Mammary epithelial cell (primary cell): ENCODE measurements around the gene MSRB2.

ENCODE experiments used
- EZH2 ChIP-seq: IDR thresholded peaks from 2 replicates; pipeline ENCODE4 v1.6.1; 2012; ENCODE audit warnings: low read length, inconsistent platforms, borderline replicate concordance
- TF ChIP-seq, protein P1 (sequence below), 2 donors: IDR thresholded peaks in 1 of 2; conservative IDR thresholded peaks in 1 of 2; 2 replicates each; pipeline ENCODE4 v1.5.1; 2011 to 2012; ENCODE audit warnings: inconsistent platforms in 2 of 2, low read length in 2 of 2, mild to moderate bottlenecking in 2 of 2, control low read depth in 1 of 2, low read depth in 1 of 2; ENCODE audit not compliant: insufficient read depth in 1 of 2; ENCODE audit errors: extremely low read depth in 1 of 2

GRCh38 chr10:23100331-23101030 is 5.1 kb downstream of the MSRB2 start:
- TF ChIP-seq, protein P1, sequence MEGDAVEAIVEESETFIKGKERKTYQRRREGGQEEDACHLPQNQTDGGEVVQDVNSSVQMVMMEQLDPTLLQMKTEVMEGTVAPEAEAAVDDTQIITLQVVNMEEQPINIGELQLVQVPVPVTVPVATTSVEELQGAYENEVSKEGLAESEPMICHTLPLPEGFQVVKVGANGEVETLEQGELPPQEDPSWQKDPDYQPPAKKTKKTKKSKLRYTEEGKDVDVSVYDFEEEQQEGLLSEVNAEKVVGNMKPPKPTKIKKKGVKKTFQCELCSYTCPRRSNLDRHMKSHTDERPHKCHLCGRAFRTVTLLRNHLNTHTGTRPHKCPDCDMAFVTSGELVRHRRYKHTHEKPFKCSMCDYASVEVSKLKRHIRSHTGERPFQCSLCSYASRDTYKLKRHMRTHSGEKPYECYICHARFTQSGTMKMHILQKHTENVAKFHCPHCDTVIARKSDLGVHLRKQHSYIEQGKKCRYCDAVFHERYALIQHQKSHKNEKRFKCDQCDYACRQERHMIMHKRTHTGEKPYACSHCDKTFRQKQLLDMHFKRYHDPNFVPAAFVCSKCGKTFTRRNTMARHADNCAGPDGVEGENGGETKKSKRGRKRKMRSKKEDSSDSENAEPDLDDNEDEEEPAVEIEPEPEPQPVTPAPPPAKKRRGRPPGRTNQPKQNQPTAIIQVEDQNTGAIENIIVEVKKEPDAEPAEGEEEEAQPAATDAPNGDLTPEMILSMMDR (conservative IDR thresholded peaks at IDR 0.05 in 1 of 2, IDR thresholded peaks at IDR 0.05 in 1 of 2; ENCODE audit: extremely low read depth in 1 of 2, insufficient read depth in 1 of 2, low read depth in 1 of 2, low read length in 2 of 2): no peak
- no peak for TF ChIP-seq EZH2
